ENCODE measurements around the gene DUSP6.

Gene DUSP6

DNA sequence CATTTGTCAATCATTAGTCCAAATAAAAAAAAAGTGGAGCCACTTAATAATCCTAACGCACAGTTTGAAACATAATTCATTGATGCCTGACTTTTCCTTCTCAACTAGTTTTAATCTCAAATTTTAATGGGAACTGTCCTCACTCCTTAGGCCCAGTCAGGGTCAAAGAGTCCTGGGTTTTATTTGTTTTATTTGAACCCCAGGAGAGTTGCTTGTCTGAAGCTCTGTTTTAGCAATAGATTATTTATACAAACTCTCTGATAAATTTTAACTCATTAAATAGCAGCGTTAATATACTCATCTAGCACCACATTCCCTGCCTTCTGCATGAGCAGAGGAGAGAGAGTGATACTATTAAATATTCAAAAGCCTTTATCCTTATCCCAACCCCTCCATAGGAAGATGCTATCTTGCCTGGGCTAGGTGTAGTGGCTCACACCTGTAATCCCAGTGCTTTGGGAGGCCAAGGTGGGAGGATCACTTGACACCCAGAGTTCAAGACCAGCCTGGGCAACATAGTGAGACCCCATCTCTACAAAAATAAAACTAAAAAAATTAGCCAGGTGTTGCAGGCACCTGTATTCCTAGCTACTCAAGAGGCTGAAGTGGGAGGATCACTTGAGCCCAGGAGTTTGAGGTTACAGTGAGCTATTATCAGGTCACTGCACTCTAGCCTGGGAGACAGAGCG lies 14.5 kb upstream of the DUSP6 start:
- DNase-seq (ENCODE audit: low spot score): no peak
- TF ChIP-seq, protein P1, sequence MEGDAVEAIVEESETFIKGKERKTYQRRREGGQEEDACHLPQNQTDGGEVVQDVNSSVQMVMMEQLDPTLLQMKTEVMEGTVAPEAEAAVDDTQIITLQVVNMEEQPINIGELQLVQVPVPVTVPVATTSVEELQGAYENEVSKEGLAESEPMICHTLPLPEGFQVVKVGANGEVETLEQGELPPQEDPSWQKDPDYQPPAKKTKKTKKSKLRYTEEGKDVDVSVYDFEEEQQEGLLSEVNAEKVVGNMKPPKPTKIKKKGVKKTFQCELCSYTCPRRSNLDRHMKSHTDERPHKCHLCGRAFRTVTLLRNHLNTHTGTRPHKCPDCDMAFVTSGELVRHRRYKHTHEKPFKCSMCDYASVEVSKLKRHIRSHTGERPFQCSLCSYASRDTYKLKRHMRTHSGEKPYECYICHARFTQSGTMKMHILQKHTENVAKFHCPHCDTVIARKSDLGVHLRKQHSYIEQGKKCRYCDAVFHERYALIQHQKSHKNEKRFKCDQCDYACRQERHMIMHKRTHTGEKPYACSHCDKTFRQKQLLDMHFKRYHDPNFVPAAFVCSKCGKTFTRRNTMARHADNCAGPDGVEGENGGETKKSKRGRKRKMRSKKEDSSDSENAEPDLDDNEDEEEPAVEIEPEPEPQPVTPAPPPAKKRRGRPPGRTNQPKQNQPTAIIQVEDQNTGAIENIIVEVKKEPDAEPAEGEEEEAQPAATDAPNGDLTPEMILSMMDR (IDR thresholded peaks at IDR 0.05; ENCODE audit: extremely low read depth, missing control alignments): no peak

DNA sequence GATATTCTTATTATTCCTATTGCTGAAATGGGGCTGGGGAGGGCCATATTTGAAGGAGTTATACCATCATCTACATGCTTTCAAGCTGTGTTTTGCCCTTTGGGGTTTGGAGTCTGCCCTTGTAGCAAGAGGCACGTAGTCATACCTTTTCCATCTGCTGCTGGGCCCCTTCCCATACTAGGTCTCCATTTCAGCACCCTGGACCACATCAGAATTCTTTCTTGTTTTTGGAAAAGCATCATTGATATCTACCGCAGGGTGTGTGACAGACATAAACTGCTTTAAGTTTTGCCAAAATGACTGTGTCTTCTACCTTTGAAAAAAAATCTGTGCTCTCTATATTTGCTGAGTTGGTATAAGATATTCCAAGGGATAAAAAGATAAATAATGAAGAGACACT lies 12.3 kb upstream of the DUSP6 start:
- no peak for DNase-seq (ENCODE audit: low spot score)
- TF ChIP-seq, protein P1 (IDR thresholded peaks at IDR 0.05; ENCODE audit: extremely low read depth, missing control alignments): no peak

DNA sequence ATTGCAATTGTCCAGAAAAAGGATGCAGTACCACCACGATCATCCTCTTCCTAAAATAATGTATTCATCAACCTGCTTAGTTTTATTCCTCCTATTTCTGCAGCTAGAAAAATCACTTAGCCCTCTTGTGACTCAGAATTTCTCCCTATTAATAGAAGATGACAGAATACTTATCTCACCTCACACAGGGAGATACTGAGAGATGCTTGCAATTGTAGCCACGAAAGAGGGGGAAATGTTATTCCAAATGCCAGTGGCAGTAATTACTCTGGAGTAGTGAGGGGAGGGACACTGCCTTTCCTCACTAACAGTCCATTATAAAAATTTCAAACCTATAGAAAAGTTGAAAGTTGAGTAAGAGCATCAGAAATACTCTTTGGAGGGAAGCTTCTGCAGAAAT lies 11.8 kb upstream of the DUSP6 start:
- DNase-seq (ENCODE audit: low spot score): no peak
- TF ChIP-seq, protein P1 (IDR thresholded peaks at IDR 0.05; ENCODE audit: extremely low read depth, missing control alignments): no peak

DNA sequence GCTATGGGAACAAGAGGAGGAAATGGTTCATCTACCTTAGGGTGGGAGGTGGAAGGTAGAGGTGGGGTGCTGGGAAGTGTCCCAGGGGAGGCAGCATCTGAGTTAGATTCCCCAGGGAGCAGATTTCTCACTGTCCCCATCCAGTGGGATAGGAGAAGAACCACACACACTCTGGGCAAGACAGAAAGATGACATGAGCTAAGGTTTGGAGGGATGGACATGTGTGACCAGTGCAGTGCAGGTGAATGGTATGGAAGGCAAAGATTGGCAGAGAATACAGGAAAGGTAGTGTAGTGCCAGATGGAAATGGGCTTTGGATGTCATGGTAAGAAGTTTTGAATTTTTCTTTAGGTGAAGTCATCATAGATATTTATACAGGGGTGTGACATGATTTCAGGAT lies 11.3 kb upstream of the DUSP6 start:
- DNase-seq (ENCODE audit: low spot score): no peak
- TF ChIP-seq, protein P1 (IDR thresholded peaks at IDR 0.05; ENCODE audit: extremely low read depth, missing control alignments): no peak

DNA sequence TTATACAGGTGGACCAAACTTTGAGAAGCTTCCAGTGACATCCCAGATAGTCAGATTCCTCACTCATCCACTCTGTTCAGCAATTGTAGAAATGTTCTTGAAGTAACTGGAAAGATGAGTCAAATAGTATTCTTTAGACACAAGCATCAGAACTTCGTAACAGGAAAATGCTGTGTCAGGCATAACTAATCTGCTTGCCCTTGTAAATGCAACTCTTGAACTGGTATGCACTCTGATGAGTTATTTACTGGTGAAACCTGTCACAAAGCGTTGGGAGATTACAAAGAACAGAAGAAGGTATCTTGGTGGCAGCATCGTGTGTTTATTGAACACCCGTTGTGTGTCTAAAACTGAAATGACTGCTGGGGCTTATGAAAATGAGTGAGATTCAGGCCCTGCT lies 10.8 kb upstream of the DUSP6 start:
- DNase-seq (ENCODE audit: low spot score): no peak

DNA sequence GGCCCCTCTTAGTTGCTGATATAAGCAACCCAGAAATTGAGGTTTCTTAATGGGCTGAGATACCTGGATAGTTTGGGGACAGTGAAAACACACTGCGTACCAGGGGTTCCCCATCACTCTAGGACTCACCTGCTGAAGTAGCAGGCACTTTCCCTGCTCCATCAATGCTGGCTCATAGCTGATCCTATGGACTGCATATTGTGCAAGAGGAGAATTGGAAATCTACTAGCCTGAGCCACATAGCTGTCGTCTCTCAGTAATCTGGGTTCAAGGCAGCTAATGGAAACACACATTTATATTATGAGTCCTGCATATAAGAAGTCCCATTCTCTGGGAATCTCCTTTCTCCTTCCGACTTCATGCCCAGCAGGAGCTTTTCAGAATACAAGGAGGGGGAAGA lies 7.3 kb upstream of the DUSP6 start:
- no peak for DNase-seq (ENCODE audit: low spot score)
- TF ChIP-seq, protein P1 (IDR thresholded peaks at IDR 0.05; ENCODE audit: extremely low read depth, missing control alignments): no peak

More for the DNA sequence above, 10.8 kb upstream of the DUSP6 start:
- TF ChIP-seq, protein P1 (IDR thresholded peaks at IDR 0.05; ENCODE audit: extremely low read depth, missing control alignments): no peak

DNA sequence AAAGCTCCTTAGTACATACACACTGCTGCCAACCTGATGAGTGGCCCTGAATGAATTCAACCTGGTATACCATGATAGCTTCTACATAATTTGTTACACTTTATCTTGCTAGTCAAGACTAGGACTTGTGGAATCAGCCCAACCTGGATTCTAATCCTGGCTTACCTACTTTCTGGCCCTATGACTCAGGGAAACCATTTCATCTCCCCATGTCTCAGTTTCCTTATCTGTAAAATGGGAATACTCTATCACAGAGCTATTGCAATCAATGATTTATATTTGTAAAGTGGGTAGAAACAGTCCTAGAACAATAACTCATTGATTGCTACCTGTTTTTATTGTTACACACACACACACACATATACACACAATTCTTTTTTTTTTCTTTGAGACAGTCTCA lies 6.5 kb upstream of the DUSP6 start:
- TF ChIP-seq, protein P1 (IDR thresholded peaks at IDR 0.05; ENCODE audit: extremely low read depth, missing control alignments): no peak

More for the DNA sequence above, 6.5 kb upstream of the DUSP6 start:
- DNase-seq (ENCODE audit: low spot score): no peak
